Activated naive CD4-positive, alpha-beta T cell treated with Interleukin-2 at 50 U/mL for 16 hours (primary cell): Measurements from ENCODE around the gene MCF2L.
"Not testable (repeated sequence)": the region's sequence is repeated elsewhere in the genome, so short reads cannot be mapped to it uniquely, and the experiment has no call there.

ENCODE experiments used
- DNase-seq: peaks from one replicate; pipeline ENCODE4 v3.0.0-alpha.2; 2020

MCF2L gene

DNA sequence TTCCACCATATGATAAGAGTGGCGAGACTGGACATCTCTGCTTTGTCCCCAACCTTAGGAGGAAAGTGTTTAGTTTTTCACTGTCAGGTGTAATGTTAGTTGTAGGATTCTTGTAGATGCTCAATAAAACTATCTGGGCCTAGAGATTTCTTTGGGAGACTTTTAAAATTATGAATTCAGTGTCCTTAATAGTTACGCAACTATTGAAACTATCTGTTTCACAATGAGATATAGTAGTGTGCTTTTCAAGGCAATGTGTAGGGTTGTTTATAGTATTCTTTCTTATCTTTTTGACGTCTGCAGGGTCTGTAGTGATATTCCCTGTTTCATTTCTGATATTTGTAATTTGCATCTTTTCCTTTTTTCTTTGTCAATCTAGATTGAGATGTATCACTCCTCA is 103.4 kb downstream of the MCF2L start:
- DNase-seq, result no peak

GRCh38 chr13:113073942-113074341 is 104.9 kb downstream of the MCF2L start:
- DNase-seq, result no peak

DNA sequence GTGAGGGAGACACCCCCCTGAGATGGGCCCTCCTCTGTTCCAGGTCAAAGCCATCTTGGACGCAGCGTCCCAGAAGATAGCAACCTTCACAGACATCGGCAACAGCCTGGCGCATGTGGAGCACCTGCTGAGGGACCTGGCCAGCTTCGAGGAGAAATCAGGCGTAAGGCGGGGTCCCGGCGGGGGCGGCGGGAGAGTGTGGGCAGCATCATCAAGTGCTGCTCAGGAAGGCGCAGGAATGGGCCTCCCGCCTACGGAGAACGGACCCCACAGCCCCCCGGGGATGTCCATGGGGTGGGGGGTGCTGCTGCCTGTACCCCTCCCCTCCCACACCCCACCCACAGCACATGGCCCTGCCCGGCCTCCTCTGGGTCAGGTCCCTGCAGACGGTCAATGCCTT is 105.4 kb downstream of the MCF2L start:
- DNase-seq, result no peak

GRCh38 chr13:113074876-113075275 is 105.9 kb downstream of the MCF2L start:
- DNase-seq, result no peak

DNA sequence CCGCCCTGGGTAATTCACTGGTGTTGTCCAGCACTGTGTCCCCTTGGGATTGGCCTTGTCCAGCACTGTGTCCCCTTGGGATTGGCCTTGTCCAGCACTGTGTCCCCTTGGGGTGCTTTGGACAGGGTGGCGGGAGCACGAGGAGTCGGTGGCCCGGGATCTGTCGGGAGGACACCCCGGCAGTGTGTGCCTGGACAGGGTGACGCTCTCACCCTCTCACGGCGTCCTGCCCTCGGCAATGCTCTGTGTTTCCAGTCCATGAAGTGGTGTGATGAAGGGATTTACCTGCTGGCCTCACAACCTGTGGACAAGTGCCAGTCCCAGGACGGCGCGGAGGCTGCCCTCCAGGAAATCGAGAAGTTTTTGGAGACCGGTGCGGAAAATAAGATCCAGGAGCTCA is 106.7 kb downstream of the MCF2L start:
- no peak for DNase-seq

DNA sequence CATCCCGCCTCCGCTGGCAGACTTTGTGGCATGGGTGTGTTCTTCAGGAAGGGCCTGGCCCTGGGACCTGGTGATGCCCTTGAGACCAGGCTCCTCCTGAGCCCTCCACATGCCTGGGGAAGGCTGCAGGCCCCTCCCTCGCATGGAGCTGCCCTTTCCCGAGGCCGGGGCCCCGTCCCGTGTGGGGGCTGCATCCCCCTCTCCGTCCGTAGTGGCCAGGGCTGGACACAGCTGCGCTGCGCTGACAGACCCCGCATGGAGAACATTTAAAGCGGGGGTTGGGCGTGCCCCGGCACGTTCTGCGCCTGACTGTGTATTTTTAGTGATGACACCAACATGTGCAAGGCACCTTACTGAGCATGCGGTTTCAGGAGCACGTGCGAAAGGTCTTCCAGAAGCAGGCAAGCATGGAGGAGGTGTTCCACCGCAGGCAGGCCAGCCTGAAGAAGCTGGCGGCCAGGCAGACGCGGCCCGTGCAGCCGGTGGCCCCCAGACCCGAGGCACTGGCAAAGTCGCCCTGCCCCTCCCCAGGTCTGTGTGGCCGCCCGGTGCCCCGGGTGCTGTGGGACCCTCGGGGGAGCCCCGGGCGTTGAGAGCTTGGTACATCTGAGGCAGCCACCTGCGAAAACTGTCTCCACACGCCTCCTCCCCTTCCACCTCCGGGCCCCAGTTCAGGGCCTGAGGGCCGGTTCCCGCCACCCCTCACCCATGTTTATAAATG is 107.8 kb downstream of the MCF2L start:
- no peak for DNase-seq

- DNase-seq, result no peak
Observed at GRCh38 chr13:113077566-113077952, 108.5 kb downstream of the MCF2L start.

DNA sequence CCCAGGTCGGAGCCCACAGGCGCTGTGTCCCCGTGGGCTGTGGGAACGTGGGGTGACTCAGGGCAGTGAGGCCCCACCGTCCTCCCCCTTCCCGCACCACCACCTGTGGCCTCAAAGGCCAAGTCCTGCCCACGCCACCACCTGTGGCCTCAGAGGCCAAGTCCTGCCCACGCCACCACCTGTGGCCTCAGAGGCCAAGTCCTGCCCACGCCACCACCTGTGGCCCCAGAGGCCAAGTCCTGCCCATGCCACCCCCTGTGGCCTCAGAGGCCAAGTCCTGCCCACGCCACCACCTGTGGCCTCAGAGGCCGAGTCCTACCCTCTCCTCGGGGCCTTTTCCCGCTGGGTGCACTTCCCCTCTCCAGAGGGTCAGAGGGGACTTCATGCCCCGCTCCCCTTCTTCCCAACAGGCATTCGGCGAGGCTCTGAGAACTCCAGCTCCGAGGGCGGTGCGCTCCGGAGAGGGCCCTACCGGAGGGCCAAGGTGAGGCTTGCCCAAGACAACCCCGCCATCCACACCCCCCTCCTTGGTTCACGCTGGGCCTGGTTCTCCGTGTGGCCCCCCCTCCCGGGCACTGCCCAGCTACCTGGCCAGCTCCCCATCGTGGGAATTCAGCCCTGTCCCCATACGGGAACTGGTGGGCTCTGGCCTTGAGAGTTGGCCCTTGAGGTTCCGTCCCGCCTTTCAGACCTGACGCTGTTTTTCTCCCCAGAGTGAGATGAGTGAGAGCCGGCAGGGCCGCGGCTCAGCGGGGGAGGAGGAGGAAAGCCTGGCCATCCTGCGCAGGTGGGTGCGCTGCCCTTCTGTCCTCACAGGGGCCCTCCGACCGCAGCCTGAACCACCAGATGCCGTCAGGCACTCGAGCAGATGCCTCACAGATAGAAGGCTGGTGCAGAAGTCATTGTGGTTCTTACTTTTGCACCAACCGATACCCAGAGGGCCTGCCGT is 109.2 kb downstream of the MCF2L start:
- no peak for DNase-seq

GRCh38 chr13:113078902-113079780 is 110.1 kb downstream of the MCF2L start:
- no peak for DNase-seq

GRCh38 chr13:113079781-113080080 is 110.7 kb downstream of the MCF2L start:
- not testable (repeated sequence) for DNase-seq

- DNase-seq, result no peak
Observed at GRCh38 chr13:113080361-113080831, 111.4 kb downstream of the MCF2L start.

DNA sequence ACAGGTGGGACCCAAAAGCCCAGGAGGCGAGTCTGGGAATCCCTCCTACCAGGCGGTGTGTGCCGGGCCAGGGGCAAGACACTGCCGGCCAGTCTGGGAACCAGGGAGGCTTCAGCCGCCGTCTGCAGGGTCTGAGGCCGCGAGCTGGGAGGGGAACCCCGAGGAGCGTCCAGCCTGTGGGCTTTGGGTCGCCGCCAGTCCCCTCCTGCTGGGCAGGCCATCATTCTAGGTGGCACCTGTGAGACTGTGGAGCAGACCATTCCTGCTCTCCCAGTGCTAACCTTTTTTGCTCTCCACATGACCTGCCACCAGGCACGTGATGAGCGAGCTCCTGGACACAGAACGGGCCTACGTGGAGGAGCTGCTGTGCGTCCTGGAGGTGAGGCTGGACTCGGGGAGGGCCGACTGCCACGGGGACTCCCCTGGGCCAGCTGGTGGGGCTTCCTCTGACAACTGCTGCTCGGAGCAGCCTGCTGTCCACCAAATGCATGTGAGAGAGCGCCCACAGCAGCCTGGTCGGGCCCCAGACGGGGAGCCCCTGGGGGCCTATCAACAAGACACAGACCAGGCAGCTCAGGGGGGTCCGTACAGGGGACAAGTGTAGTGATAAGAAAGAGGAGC is 112.0 kb downstream of the MCF2L start:
- DNase-seq, result no peak

GRCh38 chr13:113082198-113083021 is 113.4 kb downstream of the MCF2L start:
- DNase-seq, result no peak

GRCh38 chr13:113083022-113083373 is 114.0 kb downstream of the MCF2L start:
- no peak for DNase-seq

- DNase-seq, result no peak
Observed at GRCh38 chr13:113083402-113084061, 114.5 kb downstream of the MCF2L start.

GRCh38 chr13:113084094-113084942 is 115.3 kb downstream of the MCF2L start:
- DNase-seq, result no peak

DNA sequence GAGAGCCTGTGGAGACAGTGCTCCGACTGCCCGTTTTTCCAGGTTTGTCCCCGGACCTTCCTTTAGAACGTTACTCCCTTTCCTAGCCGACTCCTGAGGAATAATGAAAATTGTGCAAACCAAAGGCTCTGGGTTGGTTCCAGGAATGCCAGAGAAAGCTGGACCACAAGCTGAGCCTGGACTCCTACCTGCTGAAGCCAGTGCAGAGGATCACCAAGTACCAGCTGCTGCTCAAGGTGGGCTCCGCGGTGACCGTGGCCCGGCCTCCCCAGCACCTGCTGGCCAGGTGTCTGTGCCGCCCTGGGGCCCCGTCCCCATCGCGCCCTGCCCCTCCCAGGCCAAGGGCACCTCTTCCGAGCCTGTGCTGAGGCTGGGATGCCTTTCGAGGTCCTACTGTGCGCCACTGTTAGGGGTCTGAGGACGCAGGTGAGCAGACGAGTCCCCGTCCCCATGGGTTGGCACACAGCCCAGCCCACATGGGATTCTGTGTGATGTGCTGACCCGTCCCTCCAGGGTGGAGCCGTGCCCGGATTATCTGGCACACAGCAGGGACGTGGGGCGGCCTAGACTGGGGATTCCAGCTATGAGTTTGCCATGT is 116.0 kb downstream of the MCF2L start:
- no peak for DNase-seq

GRCh38 chr13:113086031-113086750 is 117.2 kb downstream of the MCF2L start:
- no peak for DNase-seq
